A673 (cell line): Measurements from ENCODE around the gene CS. TPM values are rescaled to one million over a fixed set of nuclear protein-coding genes. Genes with fewer than 3 reads are reported as not detected.

Experiments
- BruUV-seq: library from RNA; stranded (reverse); fragments of 400-500 nt; replicated peaks from 2 replicates; lab custom pipeline; 2021; lab: Mats Ljungman, UMichigan
- CTCF ChIA-PET: fragments of 300-600 bp; sonication (Branson Sonifier 250); formaldehyde crosslinking; loops from one replicate; lab custom pipeline; 2022; ENCODE audit warnings: antibody characterized with exemption; lab: Charles Lee
- POLR2A ChIA-PET: fragments of 300-600 bp; sonication (Branson Sonifier 250); formaldehyde crosslinking; loops from one replicate; lab custom pipeline; 2022; ENCODE audit warnings: antibody characterized with exemption; ENCODE audit not compliant: low non-redundant PET; lab: Charles Lee
- DNase-seq: peaks from one replicate; pipeline ENCODE4 v3.0.0-alpha.2; 2015; ENCODE audit warnings: low spot score
- H3K27ac ChIP-seq: fragments of 200-600 bp; sonication (generic); 2 replicates; pipeline ENCODE4 v1.5.1; 2016; ENCODE audit warnings: mixed run types, low read depth, mild to moderate bottlenecking, mixed read lengths, antibody characterized with exemption, low read length; ENCODE audit not compliant: poor library complexity, severe bottlenecking
- H3K27me3 ChIP-seq: fragments of 200-600 bp; sonication (generic); replicated peaks from 2 replicates; pipeline ENCODE4 v1.6.1; 2017; ENCODE audit warnings: mixed run types, low read depth, mild to moderate bottlenecking, mixed read lengths, antibody characterized with exemption, low read length; ENCODE audit not compliant: insufficient read depth, poor library complexity
- H3K36me3 ChIP-seq: fragments of 200-600 bp; sonication (generic); 2 replicates; pipeline ENCODE4 v1.6.1; 2016; ENCODE audit warnings: mixed run types, mild to moderate bottlenecking, mixed read lengths, antibody characterized with exemption, low read length; ENCODE audit not compliant: insufficient read depth, poor library complexity, severe bottlenecking
- H3K4me1 ChIP-seq: fragments of 200-600 bp; sonication (generic); 2 replicates; pipeline ENCODE4 v1.6.1; 2017; ENCODE audit warnings: mixed run types, mild to moderate bottlenecking, mixed read lengths, antibody characterized with exemption, low read length; ENCODE audit not compliant: insufficient read depth, poor library complexity, severe bottlenecking
- H3K4me3 ChIP-seq: fragments of 200-600 bp; sonication (generic); 2 replicates; pipeline ENCODE4 v1.5.1; 2016; ENCODE audit warnings: low read depth, mixed run types, mild to moderate bottlenecking, mixed read lengths, low read length; ENCODE audit not compliant: poor library complexity, severe bottlenecking
- H3K9me3 ChIP-seq: fragments of 200-600 bp; sonication (generic); 2 replicates; pipeline ENCODE4 v1.6.1; 2016; ENCODE audit warnings: mixed run types, low read depth, mild to moderate bottlenecking, mixed read lengths, antibody characterized with exemption, low read length; ENCODE audit not compliant: poor library complexity, severe bottlenecking
- EZH2 ChIP-seq: fragments of 200-600 bp; sonication (generic); IDR thresholded peaks from 2 replicates; pipeline ENCODE4 v1.6.1; 2017; ENCODE audit warnings: borderline replicate concordance, low read depth, mild to moderate bottlenecking, mixed read lengths, antibody characterized with exemption, low read length; ENCODE audit not compliant: poor library complexity, severe bottlenecking
- intact Hi-C: fragments of 100-400 bp; cut with micrococcal nuclease; formaldehyde crosslinking; loops from one replicate; pipeline ENCODE4 v1.10.0; 2022; ENCODE audit not compliant: unreplicated experiment
- total RNA-seq: library from RNA; stranded (reverse); gene quantifications from 2 replicates; pipeline ENCODE4 v1.2.3, GENCODE V29; 2021
- TF ChIP-seq, protein P1 (sequence below): fragments of 300-800, 200-600 bp; sonication (generic); conservative IDR thresholded peaks from 2 replicates; pipeline ENCODE4 v1.5.1; 2017; ENCODE audit warnings: low read depth, mild to moderate bottlenecking, antibody characterized with exemption, low read length, moderate library complexity, mixed read lengths

The CS gene
- total RNA-seq, 1 experiment from 2014 or later: 448 TPM

DNA sequence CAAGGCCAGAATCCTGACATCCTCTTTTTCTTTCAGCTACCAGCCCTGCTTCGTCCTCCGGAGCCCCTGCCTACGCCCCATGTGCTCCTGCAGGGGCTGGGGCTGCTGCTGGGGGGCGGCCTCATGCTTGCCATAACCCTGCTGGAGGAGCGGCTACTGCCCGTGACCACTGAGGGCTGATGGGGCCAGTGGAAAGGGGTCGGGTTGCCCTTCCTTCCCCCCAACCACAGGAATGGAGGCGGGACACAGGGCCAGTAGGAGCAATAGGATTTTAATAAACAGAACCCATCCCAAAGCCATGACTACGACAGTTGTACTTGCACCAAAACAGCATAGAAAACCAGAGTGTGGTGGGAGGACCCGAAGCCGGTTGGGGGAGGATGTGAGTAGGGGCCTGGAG lies 62.6 kb downstream of the CS start:
- ChIA-PET POLR2A (no interaction called here), CTCF (no interaction called here)
- DNase-seq: no peak
- Histone ChIP-seq H3K9me3 (no peaks in the 10 kb centered on the region), H3K4me1 (no peaks in the 10 kb centered on the region), H3K4me3 (no peak overlapping the region), H3K27ac (no peak overlapping the region), H3K36me3 (peaks cover 27% of the 10 kb centered on the region), H3K27me3 (no peaks in the 10 kb centered on the region)
- no TSS peak for BruUV-seq
- TF ChIP-seq, protein P1, sequence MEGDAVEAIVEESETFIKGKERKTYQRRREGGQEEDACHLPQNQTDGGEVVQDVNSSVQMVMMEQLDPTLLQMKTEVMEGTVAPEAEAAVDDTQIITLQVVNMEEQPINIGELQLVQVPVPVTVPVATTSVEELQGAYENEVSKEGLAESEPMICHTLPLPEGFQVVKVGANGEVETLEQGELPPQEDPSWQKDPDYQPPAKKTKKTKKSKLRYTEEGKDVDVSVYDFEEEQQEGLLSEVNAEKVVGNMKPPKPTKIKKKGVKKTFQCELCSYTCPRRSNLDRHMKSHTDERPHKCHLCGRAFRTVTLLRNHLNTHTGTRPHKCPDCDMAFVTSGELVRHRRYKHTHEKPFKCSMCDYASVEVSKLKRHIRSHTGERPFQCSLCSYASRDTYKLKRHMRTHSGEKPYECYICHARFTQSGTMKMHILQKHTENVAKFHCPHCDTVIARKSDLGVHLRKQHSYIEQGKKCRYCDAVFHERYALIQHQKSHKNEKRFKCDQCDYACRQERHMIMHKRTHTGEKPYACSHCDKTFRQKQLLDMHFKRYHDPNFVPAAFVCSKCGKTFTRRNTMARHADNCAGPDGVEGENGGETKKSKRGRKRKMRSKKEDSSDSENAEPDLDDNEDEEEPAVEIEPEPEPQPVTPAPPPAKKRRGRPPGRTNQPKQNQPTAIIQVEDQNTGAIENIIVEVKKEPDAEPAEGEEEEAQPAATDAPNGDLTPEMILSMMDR: no peak
- no peak for TF ChIP-seq EZH2
- intact Hi-C loops: no loop called here

DNA sequence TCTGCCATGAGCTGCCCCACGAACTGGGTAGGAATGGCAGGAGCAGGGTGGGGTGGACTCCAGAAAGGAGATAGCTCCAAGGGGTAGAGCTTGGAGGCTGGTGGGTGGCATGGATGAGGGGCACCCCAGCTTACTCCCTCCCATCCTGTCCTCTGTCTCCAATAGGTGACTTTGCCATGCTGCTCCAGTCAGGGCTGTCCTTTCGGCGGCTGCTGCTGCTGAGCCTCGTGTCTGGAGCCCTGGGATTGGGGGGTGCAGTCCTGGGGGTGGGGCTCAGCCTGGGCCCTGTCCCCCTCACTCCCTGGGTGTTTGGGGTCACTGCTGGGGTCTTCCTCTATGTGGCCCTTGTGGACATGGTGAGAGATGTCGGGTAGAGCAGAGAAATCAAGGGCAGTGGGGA lies 63.1 kb downstream of the CS start:
- H3K27ac ChIP-seq: no peak overlapping the region
- H3K4me3 ChIP-seq: no peak overlapping the region
- ChIA-PET CTCF (no interaction called here), POLR2A (no interaction called here)
- TF ChIP-seq, protein P1: no peak
- TF ChIP-seq EZH2: no peak
- no peaks in the 10 kb centered on the region for H3K27me3 ChIP-seq
- DNase-seq: no peak
- peaks cover 21% of the 10 kb centered on the region for H3K36me3 ChIP-seq
- no peaks in the 10 kb centered on the region for H3K9me3 ChIP-seq
- intact Hi-C loops: no loop called here
- H3K4me1 ChIP-seq: no peaks in the 10 kb centered on the region
- BruUV-seq: no TSS peak

DNA sequence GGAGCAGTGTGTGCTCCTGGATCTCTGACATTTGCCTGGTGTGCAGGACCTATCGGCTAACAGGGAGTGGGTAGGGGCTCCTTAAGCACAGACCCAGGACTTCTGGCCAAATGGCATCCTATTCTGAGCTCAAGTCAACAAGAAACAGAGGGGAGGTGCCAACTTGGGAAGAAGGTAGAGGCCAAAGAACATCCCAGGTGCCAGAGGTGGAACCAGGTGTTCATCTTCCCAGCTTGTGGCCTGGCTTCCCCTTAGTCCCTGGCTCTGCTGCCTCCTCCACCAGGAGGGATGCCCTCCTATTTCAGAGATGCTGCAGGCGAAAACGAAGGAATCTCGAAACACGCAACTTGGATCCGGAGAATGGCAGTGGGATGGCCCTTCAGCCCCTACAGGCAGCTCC lies 64.0 kb downstream of the CS start:
- TF ChIP-seq, protein P1: no peak
- TF ChIP-seq EZH2: no peak
- H3K9me3 ChIP-seq: no peaks in the 10 kb centered on the region
- H3K4me1 ChIP-seq: no peaks in the 10 kb centered on the region
- H3K27ac ChIP-seq: no peak overlapping the region
- no peak overlapping the region for H3K4me3 ChIP-seq
- ChIA-PET CTCF (no interaction called here), POLR2A (no interaction called here)
- H3K36me3 ChIP-seq: peaks cover 12% of the 10 kb centered on the region
- intact Hi-C loops: no loop called here
- no peaks in the 10 kb centered on the region for H3K27me3 ChIP-seq
- BruUV-seq: no TSS peak
- DNase-seq: no peak
